Stimulated activated CD4-positive, alpha-beta T cell treated with anti-CD3 and anti-CD28 coated beads, Interleukin-4, amount 100 ng/mL, for 1 hour (primary cell): ENCODE data around the gene CHST3.
A peak's percentile ranks its signal among the peaks of the same experiment; 100 is the strongest.
"Not testable (repeated sequence)": the region's sequence is repeated elsewhere in the genome, so short reads cannot be mapped to it uniquely, and the experiment has no call there.

ENCODE experiments used
- DNase-seq: peaks from one replicate; pipeline ENCODE4 v3.0.0-alpha.2; 2020

CHST3 gene

GRCh38 chr10:71950683-71951082 is 13.5 kb upstream of the CHST3 start:
- no peak for DNase-seq

GRCh38 chr10:71952745-71953144 is 11.4 kb upstream of the CHST3 start:
- DNase-seq = no peak

GRCh38 chr10:71957546-71958275 is 6.5 kb upstream of the CHST3 start:
- no peak for DNase-seq

GRCh38 chr10:71959526-71959925 is 4.7 kb upstream of the CHST3 start:
- no peak for DNase-seq

GRCh38 chr10:71961831-71962230 is 2.4 kb upstream of the CHST3 start:
- no peak for DNase-seq

- DNase-seq = no peak
These were observed 1.3 kb upstream of the CHST3 start for GRCh38 chr10:71962901-71963300.

- DNase-seq = no peak
These were observed 671 bp upstream of the CHST3 start for GRCh38 chr10:71963351-71964097.

GRCh38 chr10:71964743-71965515 is 734 bp downstream of the CHST3 start:
- peak; percentile 57 for DNase-seq

- DNase-seq = no peak
These were observed 1.4 kb downstream of the CHST3 start for GRCh38 chr10:71965623-71966022.

- no peak for DNase-seq
These were observed 2.1 kb downstream of the CHST3 start for GRCh38 chr10:71966046-71967004.

- not testable (repeated sequence) for DNase-seq
These were observed 3.8 kb downstream of the CHST3 start for GRCh38 chr10:71967958-71968357.

- no peak for DNase-seq
These were observed 4.6 kb downstream of the CHST3 start for GRCh38 chr10:71968553-71969474.

- DNase-seq = no peak
These were observed 5.7 kb downstream of the CHST3 start for GRCh38 chr10:71969929-71970328.

GRCh38 chr10:71970331-71970730 is 6.1 kb downstream of the CHST3 start:
- no peak for DNase-seq

- DNase-seq = no peak
These were observed 6.7 kb downstream of the CHST3 start for GRCh38 chr10:71970869-71971268.

GRCh38 chr10:71971311-71971731 is 7.1 kb downstream of the CHST3 start:
- DNase-seq = no peak

GRCh38 chr10:71971769-71972555 is 7.8 kb downstream of the CHST3 start:
- no peak for DNase-seq

GRCh38 chr10:71972746-71973695 is 8.8 kb downstream of the CHST3 start:
- DNase-seq = no peak
